Fibroblast of mammary gland (primary cell): Measurements from ENCODE around the gene KLHL1.

Experiments
- DNase-seq: peaks from one replicate; pipeline ENCODE4 v3.0.0-alpha.2; 2010; ENCODE audit warnings: low read depth
- H3K4me3 ChIP-seq: 2 replicates; pipeline ENCODE4 v1.5.1; 2011; ENCODE audit warnings: low read depth, mild to moderate bottlenecking, low read length, moderate library complexity; ENCODE audit not compliant: control insufficient read depth
- CTCF ChIP-seq: conservative IDR thresholded peaks from 2 replicates; pipeline ENCODE4 v1.5.1; 2011; ENCODE audit warnings: low read depth, low read length, inconsistent platforms; ENCODE audit not compliant: control insufficient read depth, insufficient read depth

The KLHL1 gene

GRCh38 chr13:69910800-69911199, 197.5 kb downstream of the KLHL1 start:
- no peak overlapping the region for H3K4me3 ChIP-seq
- DNase-seq, result no peak
- TF ChIP-seq CTCF, result no peak

GRCh38 chr13:69904784-69905183, 203.5 kb downstream of the KLHL1 start:
- H3K4me3 ChIP-seq, result no peak overlapping the region
- no peak for DNase-seq
- TF ChIP-seq CTCF, result no peak

DNA sequence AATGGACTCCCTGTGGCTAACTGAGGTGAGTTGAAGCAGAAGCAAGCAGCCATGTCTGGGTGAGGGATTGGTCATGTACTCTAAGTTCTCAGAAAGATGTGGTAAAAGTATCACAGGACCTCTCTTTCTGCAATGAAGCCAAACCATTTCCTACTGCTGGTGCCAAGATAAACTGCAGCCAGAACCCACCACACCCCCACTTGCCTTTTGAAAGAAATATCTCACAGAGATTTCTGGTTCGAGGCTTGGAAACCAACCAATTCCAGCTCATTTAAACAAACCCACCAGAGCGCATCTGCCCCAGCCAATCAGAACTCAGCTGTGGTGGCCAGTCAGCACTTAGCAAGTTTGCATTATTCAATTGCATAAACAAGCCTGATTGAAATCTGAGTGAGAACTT, 205.2 kb downstream of the KLHL1 start:
- DNase-seq, result no peak
- TF ChIP-seq CTCF, result no peak

DNA sequence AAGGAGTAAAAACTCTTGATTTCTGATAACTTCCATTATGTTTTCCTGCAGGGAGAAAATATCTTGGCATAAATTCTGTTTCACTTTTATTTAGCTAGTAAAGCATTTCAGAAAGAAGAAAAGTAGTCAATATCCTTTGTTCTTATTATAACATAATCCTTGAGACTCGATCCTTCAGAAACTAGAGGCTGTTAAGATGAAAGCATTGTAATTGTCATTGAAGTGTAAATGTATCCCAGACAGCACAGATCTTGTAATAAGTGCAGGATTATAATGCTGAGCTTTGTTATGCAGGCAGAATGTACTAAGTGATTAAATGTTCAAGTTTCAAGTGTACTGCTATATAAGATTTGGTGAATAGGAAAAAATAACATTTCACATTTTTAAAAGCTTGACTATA, 225.8 kb downstream of the KLHL1 start:
- no peak for TF ChIP-seq CTCF
- DNase-seq, result no peak
- no peak overlapping the region for H3K4me3 ChIP-seq

More for the DNA sequence above, 205.2 kb downstream of the KLHL1 start:
- no peak overlapping the region for H3K4me3 ChIP-seq

DNA sequence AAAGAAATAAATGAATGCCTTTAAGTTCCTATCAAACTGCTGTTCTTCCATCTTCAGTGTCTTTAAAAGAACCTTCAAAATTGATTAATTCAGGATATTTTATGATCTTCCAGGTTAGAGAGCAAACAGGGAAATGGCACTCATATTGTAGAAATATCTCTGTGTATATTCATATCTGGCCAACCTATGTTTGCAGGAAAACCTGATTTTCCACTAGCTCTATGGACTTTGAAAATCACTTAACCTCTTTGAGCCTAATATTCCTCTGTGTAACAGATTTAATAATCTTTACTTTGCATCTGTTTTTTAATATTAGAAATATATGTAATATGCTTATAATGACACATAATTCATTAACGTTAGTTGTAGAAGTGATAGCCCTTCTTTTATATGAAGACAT, 228.3 kb downstream of the KLHL1 start:
- no peak for DNase-seq
- no peak for TF ChIP-seq CTCF
- no peak overlapping the region for H3K4me3 ChIP-seq

- H3K4me3 ChIP-seq, result no peak overlapping the region
- DNase-seq, result no peak
- no peak for TF ChIP-seq CTCF
Observed at GRCh38 chr13:69872321-69873047, 235.8 kb downstream of the KLHL1 start.
